NCI-H345 treated with DMSO at 0.1 percent for 48 hours (cell line): Measurements from ENCODE around the gene IRF4.

Experiments used
- DNase-seq: peaks from one replicate; lab custom pipeline; 2025; ENCODE audit not compliant: unreplicated experiment; lab: John Stamatoyannopoulos, UW

Gene IRF4

DNA sequence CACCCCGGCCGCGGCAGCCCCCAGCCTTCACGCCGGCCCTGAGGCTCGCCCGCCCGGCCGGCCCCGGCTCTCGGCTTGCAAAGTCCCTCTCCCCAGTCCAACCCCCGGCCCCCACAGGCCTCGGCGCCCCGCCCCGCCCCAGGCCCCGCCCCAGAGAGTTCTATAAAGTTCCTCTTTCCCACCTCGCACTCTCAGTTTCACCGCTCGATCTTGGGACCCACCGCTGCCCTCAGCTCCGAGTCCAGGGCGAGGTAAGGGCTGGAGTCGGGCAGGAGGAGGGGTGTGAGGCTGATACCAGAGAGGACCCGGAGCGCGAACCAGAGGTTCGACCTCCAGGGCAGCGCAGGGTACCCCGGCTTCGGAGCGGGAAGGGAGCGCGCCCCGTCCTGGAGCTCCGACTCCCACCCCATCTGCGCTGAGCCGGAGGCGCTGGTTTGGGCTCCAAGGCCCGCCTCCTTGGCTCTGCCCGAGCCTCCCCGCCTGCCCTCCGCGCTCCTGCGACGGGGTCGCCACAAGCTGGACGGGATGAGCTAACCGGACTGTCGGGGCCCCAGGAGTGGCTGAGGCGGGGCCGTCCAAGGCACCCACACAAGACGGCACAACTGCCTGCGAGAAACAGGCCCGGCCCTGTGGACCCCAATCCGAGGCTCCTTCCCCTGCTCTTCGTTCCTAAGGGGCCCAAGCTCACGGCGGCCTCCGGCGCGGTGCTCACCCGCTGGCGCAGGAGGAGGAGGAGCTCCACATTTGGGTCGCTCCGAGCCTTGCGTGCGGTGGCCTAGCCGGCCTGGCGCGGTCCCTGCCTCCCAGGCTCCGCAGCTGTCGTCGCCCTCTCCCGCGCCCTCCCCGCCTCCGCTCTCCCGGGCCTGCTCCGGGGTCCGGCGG lies at the start of gene IRF4:
Gene IRF4, plus strand, starts transcription at position 194 of the 882 bp plus-strand sequence. CDS start 1,401 bp downstream, outside the sequence.
- DNase-seq: no peak

DNA sequence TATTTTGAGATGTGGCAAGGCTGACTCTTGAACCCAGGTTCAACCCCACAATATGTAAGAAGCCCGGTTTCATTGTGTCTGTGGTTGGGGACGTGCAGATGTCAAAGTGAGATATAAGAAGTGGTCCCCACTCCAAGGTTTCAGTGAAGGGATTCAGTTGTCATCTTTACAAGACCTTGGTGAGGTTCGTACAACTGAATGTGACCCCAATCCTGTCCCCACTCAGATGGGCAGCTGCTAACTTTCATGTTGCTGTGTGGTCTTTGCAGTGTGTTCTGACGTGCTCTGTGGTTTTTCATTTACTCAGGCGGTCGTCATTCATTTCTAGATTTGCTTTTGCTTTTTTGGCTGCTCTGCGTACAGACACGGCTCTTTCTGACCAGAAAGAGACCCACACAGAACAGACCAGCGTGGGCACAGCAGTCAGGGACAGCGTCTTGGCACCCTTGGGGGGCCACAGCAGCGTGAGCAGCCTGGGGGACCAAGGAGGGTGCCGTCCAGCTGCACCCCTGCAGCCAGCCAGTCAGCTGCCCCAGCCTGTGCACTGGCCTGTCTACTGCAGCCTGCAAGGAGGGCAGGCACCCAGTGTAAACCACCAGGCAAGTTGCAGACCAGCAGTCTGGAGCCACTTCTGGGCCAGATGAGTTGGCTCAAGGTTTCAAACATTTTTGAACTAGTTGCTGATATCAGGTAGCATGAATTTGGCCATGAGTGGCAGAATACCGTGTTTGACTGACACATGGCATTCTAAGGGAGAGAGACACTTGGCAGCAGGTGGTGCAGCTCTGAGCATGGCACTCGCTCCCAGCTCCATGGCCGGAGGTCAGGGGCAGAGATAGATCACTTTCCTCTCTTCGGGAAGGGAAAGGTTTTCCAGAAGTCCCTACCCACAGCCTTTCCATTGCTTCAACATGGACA lies 49.4 kb upstream of the IRF4 start:
- DNase-seq: no peak

- no peak for DNase-seq
Measured at GRCh38 chr6:342832-343179, 48.7 kb upstream of the IRF4 start.

GRCh38 chr6:343226-343935 lies 48.2 kb upstream of the IRF4 start:
- DNase-seq: no peak

DNA sequence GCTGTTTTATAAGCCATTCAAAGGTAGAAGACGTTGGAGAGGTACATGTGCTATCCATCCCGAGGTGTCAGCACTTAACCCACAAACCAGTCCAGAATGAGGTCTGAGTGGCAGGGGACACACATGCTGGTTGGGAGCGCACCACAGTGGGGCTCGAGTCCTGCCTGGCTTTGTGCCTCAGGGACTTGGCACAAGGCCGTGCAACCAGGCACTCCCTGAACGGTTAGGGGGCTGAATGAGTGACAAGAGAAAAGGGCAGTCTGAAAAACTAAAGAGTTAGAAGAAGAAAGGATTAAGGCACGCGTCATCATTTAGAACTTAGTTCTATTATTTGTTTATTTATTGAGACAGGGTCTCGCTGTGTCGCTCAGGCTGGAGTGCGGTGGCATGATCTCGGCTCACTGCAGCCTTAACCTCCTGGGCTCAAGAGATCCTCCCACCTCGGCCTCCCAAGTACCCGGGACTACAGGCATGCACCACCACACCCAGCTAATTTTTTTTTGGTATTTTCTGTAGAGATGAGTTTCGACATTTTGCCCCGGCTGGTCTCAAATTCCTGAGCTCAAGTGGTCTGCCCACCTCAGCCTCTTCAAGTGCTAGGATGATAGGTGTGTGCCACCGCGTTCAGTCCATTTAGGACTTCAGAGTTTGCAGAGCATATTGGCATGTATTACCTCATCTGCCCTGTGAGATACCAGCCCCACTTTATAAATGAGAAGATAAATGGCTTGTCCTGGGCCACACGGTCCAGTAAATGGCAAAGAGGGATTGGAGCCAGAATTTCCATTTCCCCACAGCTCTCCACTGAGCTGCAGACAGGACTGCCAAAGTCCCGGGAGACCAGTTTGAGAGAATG lies 47.4 kb upstream of the IRF4 start:
- DNase-seq: no peak

GRCh38 chr6:344816-345340 lies 46.7 kb upstream of the IRF4 start:
- no peak for DNase-seq

- no peak for DNase-seq
Measured at GRCh38 chr6:345747-346385, 45.7 kb upstream of the IRF4 start.

GRCh38 chr6:346386-347030 lies 45.0 kb upstream of the IRF4 start:
- DNase-seq: no peak

- no peak for DNase-seq
Measured at GRCh38 chr6:347232-347631, 44.3 kb upstream of the IRF4 start.

- no peak for DNase-seq
Measured at GRCh38 chr6:347951-348859, 43.3 kb upstream of the IRF4 start.

DNA sequence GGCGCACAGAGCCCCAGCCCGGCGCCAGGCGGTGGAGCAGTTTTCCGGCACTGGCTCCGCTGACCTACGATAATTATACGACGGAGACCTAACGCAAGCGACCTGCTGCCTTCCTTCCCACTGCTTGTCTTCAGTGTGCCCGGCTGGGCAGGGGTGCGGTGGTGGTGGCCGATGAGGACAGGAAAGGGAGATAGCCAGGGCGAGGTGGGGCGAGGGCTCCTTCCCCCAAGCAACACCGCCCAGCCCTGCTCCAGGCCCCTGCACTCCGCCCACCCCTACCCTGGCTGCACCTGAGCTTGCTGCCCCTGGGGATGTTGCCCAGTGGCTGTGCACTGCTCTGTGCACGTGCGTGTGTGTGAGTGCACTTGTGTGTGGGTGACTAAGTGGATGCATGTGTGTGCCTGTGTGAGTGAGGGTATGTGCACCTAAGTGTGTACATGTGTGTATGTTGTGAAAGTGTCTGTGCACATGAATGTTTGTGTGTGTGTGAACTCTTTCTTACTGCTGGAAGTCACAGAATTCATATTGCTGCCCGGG lies 42.6 kb upstream of the IRF4 start:
- no peak for DNase-seq

DNA sequence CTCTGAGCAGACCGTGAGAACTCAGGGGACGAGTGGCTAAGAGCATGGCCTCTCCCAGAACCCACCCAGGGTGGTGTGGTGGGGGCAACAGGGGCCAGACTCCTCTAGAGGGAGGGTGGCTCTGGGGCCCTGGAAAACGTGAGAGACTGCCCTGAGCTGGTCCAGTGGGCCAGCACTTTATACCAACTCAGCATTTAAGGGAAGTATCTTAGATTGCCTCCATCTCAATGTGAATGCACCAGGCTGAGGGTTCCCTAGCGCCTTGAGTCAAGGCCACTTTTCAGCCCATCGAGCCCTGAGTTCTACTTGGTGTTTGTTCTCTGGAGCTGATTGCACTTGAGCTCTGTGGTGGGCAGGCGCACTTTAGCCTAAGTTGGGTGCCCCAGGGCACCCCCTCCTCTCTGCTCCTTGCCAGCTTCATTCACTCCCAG lies 42.0 kb upstream of the IRF4 start:
- no peak for DNase-seq

DNA sequence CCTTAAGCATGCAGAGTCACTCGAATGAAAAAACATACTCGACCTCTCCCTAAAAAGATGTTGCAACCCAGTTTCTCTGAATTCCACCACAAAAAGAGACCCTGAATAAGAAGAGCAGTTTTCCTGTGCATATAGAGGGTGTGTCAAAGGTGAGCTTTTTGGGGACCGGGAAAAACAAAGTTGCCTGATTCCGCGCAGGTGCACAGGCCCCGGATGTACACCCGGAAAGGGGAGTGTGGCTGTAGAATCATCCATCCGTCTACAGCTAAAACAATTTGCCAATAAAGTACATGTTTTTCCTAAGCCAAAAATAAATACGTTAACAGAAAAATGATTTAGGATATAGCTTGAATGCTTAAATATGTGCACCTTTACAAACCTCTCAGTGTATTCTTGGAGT lies 41.2 kb upstream of the IRF4 start:
- no peak for DNase-seq

DNA sequence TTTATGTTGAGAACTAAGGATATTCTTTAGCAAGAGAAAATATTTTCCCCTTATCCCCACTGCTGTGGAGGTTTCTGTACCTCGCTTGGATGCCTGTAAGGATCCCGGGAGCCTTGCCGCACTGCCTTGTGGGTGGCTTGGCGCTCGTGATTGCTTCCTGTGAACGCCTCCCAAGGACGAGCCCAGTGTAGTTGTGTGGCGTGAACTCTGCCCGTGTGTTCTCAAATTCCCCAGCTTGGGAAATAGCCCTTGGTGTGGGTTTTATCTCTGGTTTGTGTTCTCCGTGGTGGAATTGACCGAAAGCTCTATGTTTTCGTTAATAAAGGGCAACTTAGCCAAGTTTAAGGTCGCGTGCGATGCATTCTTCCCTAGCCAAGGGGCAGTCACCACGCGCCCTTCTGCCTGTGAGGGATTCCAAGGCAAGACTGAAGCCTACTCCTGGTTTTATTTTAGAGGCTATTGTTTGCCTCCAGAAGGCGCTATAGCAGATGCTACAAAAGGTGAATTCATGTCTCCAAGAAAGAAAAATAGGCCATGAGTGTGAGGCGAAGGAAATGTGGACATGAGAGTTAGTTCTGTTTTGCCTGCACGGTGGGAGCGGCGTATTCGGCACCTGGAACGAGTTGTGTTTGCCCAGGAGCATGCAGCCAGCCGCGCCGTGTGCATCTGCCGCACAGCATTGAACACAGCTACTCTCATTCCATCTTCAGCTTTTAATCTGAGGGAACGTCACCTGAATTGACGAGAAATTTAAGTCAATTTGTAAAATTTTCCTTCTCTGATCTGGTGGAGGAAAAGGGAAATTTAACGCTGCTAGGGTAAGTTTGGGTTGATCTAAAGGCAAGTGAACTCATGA lies 40.3 kb upstream of the IRF4 start:
- no peak for DNase-seq

- DNase-seq: no peak
Measured at GRCh38 chr6:351867-352289, 39.7 kb upstream of the IRF4 start.

GRCh38 chr6:352474-352873 lies 39.1 kb upstream of the IRF4 start:
- DNase-seq: no peak

DNA sequence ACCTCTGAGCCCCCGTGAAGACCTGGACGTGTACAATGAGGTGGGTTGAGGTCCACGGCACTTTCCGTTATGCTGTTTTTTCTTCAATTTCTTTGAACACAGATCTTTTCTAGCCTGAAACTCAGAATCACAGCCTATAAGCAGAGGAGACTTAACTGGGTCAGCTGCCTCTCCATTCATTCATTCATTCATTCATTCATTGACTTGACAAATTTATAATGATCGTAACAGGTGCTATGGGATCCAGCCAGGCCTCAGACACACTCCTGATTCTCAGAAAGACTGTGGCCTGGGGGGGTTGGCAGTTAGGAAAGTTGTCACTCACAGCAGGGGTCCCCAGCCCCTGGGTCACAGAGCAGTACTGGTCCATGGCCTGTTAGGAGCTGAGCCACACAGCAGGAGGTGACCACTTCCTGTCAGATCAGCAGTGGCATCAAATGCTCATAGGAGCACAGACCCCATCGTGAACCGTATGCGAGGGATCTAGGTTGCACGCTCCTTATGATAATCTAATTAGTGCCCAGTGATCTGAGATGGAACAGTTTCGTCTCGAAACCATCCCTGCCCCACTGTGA lies 38.6 kb upstream of the IRF4 start:
- DNase-seq: no peak
